DMS53 treated with DMSO at 0.1 percent for 48 hours (cell line): ENCODE results near the gene DCTN2.
A peak's percentile ranks its signal among the peaks of the same experiment; 100 is the strongest.
"Not testable (repeated sequence)": the region's sequence is repeated elsewhere in the genome, so short reads cannot be mapped to it uniquely, and the experiment has no call there.

Experiments used
- DNase-seq: peaks from one replicate; lab custom pipeline; 2025; ENCODE audit not compliant: unreplicated experiment; lab: John Stamatoyannopoulos, UW

DCTN2 gene

GRCh38 chr12:57546438-57547287 lies at the start of gene DCTN2:
Gene DCTN2 (minus strand): TSS chr12:57547192. CDS start chr12:57547063, 129 bp downstream.
- DNase-seq = peak; percentile 99

GRCh38 chr12:57593187-57593586 lies 46.2 kb upstream of the DCTN2 start:
- DNase-seq = no peak

- no peak for DNase-seq
Measured at GRCh38 chr12:57592551-57593165, 45.7 kb upstream of the DCTN2 start.

- DNase-seq = no peak
Measured at GRCh38 chr12:57591782-57592325, 44.9 kb upstream of the DCTN2 start.

GRCh38 chr12:57590864-57591781 lies 44.1 kb upstream of the DCTN2 start, which contains the start of gene PIP4K2C:
Gene PIP4K2C (plus strand): TSS chr12:57591192. CDS start chr12:57591290, 98 bp downstream.
- DNase-seq = peak; percentile 82

GRCh38 chr12:57590479-57590863 lies 43.5 kb upstream of the DCTN2 start:
- no peak for DNase-seq

- DNase-seq = not testable (repeated sequence)
Measured at GRCh38 chr12:57588951-57589610, 42.1 kb upstream of the DCTN2 start.

GRCh38 chr12:57586832-57587429 lies 39.9 kb upstream of the DCTN2 start:
- no peak for DNase-seq

GRCh38 chr12:57586128-57586527 lies 39.1 kb upstream of the DCTN2 start:
- no peak for DNase-seq

GRCh38 chr12:57585156-57585555 lies 38.2 kb upstream of the DCTN2 start:
- no peak for DNase-seq

GRCh38 chr12:57584690-57585089 lies 37.7 kb upstream of the DCTN2 start:
- DNase-seq = no peak

- no peak for DNase-seq
Measured at GRCh38 chr12:57584050-57584449, 37.1 kb upstream of the DCTN2 start.

- peak; percentile 81 for DNase-seq
Measured at GRCh38 chr12:57583008-57583831, 36.2 kb upstream of the DCTN2 start.

GRCh38 chr12:57582440-57582839 lies 35.4 kb upstream of the DCTN2 start:
- DNase-seq = no peak

GRCh38 chr12:57581802-57582201 lies 34.8 kb upstream of the DCTN2 start:
- DNase-seq = no peak

- DNase-seq = no peak
Measured at GRCh38 chr12:57580466-57580795, 33.4 kb upstream of the DCTN2 start.

GRCh38 chr12:57579677-57580465 lies 32.9 kb upstream of the DCTN2 start:
- DNase-seq = no peak

- DNase-seq = no peak
Measured at GRCh38 chr12:57579011-57579410, 32.0 kb upstream of the DCTN2 start.
